ENCODE results near the gene SIPA1L2.

GRCh38 chr1:232669981-232670747, 40.2 kb upstream of the SIPA1L2 start:
- TF ChIP-seq CTCF (conservative IDR thresholded peaks at IDR 0.05; ENCODE audit: low read depth, low read length) (no peak), EZH2 (IDR thresholded peaks at IDR 0.05; ENCODE audit: borderline replicate concordance, low read depth, low read length, poor library complexity, severe bottlenecking) (no peak)

All from A673 (cell line).